ENCODE measurements around the gene IQCE.

- TF ChIP-seq CTCF (IDR thresholded peaks at IDR 0.05) (no peak), POLR2A (IDR thresholded peaks at IDR 0.05) (no peak)
Observed at GRCh38 chr7:2657920-2658671, 99.3 kb downstream of the IQCE start.

Measured in upper lobe of left lung (tissue), 4 donors.